ENCODE results near the gene RAB26.

GRCh38 chr16:2166263-2167067 lies 18.0 kb downstream of the RAB26 start:
- TF ChIP-seq CTCF (IDR thresholded peaks at IDR 0.05; ENCODE audit: low read length), result no peak
- TF ChIP-seq EZH2phosphoT487 (IDR thresholded peaks at IDR 0.05; ENCODE audit: low read length), result no peak
- no peak for TF ChIP-seq EZH2 (optimal IDR thresholded peaks at IDR 0.05; ENCODE audit: low read depth, low read length)
